Endometrial microvascular endothelial cells (primary cell): ENCODE data around the gene NCAN. TPM values are rescaled to one million over a fixed set of nuclear protein-coding genes. Genes with fewer than 3 reads are reported as not detected.

ENCODE experiments used
- in situ Hi-C: cut with HindIII; loops from 2 replicates; pipeline ENCODE4 v1.10.0; 2017; ENCODE audit warnings: low sequenced_read_pairs, low pct_unique_long_range_greater_than_20kb; ENCODE audit errors: inconsistent ontology term
- total RNA-seq: library from RNA; depleted of rRNA; stranded (reverse); fragments of >200 nt; gene quantifications from one replicate; pipeline ENCODE4 v1.2.3, GENCODE V29; 2015; ENCODE audit errors: inconsistent ontology term

NCAN gene
- total RNA-seq, 1 donor from 2014 or later, result not detected

GRCh38 chr19:19192078-19192882 lies 19.5 kb upstream of the NCAN start, which contains the start of the genes BORCS8 and RFXANK:
Gene BORCS8 (minus strand): TSS chr19:19192152. CDS start chr19:19192117, 35 bp downstream.
Gene RFXANK (plus strand): TSS chr19:19192258. CDS start chr19:19193947, 1,689 bp downstream.
- in situ Hi-C loops, result no loop called here

DNA sequence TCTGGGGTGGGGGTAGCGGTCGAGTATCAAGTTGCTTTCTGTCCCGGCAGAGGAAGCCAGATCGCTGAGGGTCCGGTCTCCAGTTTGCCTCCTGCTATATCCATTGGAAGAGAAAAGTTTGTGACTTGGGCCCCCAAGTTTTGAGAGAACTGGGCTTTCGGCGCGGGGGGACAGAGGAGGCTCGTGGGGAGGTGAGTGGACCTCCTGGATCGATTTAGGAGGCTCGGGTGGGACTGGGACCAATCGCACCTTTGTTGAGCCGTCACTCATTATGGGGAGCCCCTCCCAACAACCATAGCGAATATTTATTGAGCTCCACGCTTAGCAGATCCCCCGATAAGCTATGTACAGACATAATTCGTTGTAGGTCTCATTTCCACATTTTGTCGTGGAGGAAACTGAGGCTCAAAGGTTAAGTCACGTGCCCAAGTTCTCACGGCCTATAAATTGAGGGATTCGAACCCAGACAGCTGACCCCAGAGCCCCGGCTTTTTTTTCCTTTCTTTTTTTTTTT lies 18.8 kb upstream of the NCAN start:
- in situ Hi-C loops, result no loop called here

GRCh38 chr19:19193926-19194325 lies 17.8 kb upstream of the NCAN start:
- in situ Hi-C loops, result no loop called here

GRCh38 chr19:19201697-19202630 lies 9.8 kb upstream of the NCAN start:
- in situ Hi-C loops, result no loop called here

- in situ Hi-C loops, result no loop called here
Measured at GRCh38 chr19:19202707-19203011, 9.1 kb upstream of the NCAN start.

DNA sequence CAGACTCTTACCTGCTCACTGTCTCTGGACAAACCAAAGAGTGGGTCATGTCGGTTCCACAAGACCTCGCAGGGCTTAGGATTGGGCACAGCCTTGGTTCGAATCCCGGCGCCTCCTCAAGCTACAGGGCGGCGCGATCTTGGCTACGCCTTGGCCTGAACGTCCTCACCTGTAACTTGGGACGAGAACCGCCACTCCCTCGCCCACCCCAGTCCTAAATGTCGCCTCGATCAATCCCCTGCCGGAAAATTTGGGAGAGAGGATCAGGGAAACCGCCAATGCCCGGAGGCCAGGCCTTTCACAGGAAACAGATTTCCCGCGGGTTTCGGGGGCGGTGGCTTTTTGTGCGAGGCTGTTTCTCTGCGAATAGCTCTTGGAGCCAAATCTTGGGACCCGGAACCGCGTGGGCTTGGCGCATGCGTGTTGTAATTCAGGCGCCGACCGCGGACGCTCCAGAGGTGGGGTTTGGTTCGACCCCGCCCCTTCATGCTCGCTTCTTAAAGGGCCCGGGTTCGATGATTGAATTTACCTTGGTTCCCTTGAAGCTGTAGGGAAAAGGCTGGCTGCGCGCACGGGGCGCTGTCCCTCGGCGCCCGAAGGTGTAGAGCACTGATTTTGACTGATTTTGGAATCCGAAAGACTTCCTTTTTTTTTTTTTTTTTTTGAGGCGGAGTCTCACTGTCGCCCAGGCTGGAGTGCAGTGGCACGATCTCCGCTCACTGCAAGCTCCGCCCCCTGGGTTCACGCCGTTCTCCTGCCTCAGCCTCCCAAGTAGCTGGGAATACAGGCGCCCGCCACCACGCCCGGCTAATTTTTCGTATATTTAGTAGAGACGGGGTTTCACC lies 8.5 kb upstream of the NCAN start, which contains the start of gene NR2C2AP:
Gene NR2C2AP, minus strand, starts transcription at position 403 of the 845 bp plus-strand sequence. Its CDS starts 354 bp downstream, at position 49.
- in situ Hi-C loops, result no loop called here

DNA sequence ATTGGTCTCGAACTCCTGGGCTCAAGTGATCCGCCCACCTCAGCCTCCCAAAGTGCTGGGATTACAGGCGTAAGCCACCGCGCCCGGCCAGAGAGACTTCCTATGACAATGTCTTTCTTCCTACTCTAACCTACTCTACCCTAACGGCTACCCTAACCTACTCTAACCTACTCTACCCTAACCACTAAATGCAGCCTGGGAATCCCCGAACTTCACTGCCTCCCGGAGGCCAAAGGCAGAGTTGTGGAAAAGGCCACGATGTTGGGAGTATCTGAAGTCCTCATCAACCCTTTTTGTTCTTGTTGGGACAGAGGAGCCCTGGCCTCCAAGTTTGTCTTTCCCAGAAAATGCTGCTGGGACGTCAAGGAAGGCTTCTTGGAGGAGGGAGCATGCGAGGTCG lies 7.6 kb upstream of the NCAN start:
- in situ Hi-C loops, result no loop called here

GRCh38 chr19:19205416-19206410 lies 6.0 kb upstream of the NCAN start:
- in situ Hi-C loops, result no loop called here

- in situ Hi-C loops, result no loop called here
Measured at GRCh38 chr19:19206938-19207337, 4.8 kb upstream of the NCAN start.

DNA sequence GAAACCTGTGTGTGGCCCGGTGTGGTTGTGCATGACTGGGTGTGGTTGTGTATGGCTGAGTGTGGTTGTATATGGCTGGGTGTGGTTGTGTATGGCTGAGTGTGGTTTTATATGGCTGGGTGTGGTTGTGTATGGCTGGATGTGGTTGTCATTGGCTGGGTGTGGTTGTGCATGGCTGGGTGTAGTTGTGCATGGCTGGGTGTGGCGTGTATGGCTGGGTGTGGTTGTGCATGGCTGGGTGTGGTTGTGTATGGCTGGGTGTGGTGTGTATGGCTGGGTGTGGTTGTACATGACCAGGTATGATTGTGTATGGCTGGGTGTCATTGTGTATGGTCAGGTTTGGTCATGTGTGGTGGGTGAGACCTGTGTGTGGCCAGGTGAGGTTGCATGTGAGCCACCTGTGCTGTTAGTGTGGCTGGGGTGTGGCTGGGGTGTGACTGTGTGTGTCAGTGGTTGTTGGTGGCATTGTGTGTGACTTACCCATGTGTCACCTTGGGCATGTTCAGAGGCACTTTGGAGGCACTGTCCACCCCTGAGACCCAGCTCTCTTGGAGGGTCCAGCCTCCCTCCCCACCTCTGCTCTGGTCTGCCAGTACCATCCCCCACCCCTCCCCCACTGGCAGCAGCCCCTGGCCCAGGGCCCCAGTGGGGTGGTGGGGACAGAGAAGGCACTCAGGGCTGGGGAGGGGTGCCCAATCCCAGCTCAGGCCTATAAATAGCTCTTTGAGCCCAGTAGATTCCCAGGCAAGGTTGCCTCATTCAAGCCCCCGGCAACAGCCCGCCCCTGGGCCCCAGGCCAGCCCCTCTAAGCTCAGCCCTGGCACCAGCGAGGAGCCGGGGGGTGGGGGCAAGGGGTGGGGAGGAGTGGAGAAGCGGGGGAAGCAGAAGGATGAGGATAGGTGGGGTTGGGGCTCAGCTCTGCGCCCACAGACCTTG lies 3.9 kb upstream of the NCAN start:
- in situ Hi-C loops, result no loop called here

GRCh38 chr19:19209372-19209771 lies 2.4 kb upstream of the NCAN start:
- in situ Hi-C loops, result no loop called here

GRCh38 chr19:19212916-19213315 lies 1.2 kb downstream of the NCAN start:
- in situ Hi-C loops, result no loop called here

- in situ Hi-C loops, result no loop called here
Measured at GRCh38 chr19:19213426-19214158, 1.8 kb downstream of the NCAN start.

GRCh38 chr19:19214159-19214490 lies 2.4 kb downstream of the NCAN start:
- in situ Hi-C loops, result no loop called here

DNA sequence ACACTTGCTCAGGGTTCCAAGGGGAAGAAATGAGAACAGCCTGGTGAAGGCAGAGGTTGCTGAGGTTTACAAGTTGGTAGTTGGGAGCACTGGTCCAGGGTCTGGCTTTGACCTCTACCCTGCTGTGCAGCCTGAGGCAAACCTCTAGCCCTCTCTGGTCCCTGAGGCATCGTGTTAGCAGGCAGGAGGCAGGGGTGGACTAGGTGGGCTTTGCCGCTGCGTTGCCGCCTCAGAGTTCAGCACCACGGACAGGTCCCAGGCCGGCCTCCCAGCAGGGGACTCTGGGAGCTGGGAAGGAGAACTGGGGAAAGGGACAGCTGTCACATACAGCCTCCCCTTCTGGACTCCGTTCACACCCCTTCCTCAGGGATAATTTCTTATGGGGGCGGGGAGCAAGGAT lies 3.1 kb downstream of the NCAN start:
- in situ Hi-C loops, result no loop called here

GRCh38 chr19:19215792-19216191 lies 4.0 kb downstream of the NCAN start:
- in situ Hi-C loops, result no loop called here
